Kidney capillary endothelial cell (primary cell): ENCODE measurements around the gene NPW.

Experiments
- DNase-seq: peaks from one replicate; pipeline ENCODE4 v3.0.0-alpha.2; 2018; ENCODE audit warnings: low spot score

NPW gene

DNA sequence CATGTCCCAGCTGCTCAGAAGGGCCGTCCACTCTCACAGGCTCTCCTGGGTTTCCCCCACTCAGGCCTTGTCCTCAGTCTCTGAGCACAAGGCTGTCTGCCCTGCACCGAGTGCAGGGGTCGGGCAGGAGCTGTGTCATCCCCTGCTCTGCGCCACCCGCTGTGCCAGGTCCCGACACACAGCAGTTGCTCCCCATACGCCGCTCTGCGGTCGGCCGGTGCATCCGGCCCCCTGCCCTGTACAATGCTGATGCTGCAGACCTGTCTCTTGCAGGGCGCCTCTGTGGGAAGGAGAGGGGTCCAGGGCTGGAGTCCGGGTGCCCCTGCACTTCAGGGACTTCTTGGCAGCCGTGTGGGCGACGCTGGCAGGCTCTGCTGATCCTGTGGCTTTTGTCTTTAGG lies 34.3 kb downstream of the NPW start:
- no peak for DNase-seq

- no peak for DNase-seq
Observed at GRCh38 chr16:2054543-2055245, 35.1 kb downstream of the NPW start.

DNA sequence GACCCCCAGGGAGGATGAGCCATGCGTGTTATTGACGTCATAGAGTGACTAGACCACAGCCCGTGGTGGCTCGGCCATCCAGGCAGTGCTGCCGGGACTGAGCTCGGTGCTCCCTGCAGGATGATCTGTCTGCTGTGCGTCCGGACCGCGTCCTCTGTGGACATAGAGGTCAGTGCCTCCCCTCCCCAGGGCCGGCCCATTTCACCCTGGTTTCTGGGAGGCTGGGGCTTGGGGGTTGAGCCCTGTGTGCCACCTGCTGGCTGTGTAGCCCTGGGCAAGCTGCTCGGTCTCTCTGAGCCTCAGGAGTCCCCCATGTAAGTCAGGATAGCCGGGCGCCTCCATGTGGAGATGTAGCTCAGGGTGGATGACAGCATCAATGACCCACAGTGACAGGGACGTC lies 36.5 kb downstream of the NPW start:
- no peak for DNase-seq

GRCh38 chr16:2056681-2057407 lies 37.3 kb downstream of the NPW start:
- DNase-seq: no peak

GRCh38 chr16:2057438-2057837 lies 37.9 kb downstream of the NPW start:
- no peak for DNase-seq

GRCh38 chr16:2058420-2058819 lies 38.8 kb downstream of the NPW start:
- no peak for DNase-seq

DNA sequence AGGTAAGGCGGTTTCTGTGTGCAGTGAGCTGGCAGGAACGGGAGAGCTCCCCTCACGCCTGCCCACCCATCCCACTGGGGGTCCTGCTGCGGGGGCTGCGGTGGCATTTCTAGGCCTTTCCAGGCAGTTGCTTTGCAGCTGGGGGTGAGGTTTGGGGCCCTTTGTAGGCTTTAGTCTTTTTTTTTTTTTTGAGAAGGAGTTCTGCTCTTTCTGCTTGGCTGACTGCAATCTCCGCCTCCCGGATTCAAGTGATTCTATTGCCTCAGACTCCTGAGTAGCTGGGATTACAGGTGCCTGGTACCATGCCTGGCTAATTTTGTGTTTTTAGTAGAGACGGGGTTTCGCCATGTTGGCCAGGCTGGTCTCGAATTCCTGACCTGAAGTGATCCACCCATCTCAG lies 39.3 kb downstream of the NPW start:
- no peak for DNase-seq

DNA sequence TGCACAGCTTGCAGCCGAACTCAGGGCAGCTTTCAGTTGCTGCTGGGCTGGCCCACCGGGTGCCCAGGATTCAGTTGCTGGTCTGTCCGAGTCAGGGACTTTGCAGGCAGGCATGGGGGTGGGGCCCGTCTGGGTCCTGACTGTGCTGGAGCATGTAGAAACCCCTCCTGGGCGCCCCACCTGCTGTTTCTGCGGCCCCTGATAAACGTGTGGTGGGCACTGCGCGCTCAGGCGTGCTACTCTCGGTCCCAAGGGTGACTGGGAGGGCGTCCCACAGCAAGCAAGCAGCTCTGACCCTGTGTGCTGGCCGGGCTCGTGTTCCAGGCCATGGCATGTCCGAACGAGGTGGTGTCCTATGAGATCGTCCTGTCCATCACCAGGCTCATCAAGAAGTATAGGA lies 40.8 kb downstream of the NPW start:
- no peak for DNase-seq

- no peak for DNase-seq
Observed at GRCh38 chr16:2061023-2061422, 41.4 kb downstream of the NPW start.

- no peak for DNase-seq
Observed at GRCh38 chr16:2061526-2061925, 41.9 kb downstream of the NPW start.

GRCh38 chr16:2062801-2063200 lies 43.2 kb downstream of the NPW start:
- DNase-seq: no peak

DNA sequence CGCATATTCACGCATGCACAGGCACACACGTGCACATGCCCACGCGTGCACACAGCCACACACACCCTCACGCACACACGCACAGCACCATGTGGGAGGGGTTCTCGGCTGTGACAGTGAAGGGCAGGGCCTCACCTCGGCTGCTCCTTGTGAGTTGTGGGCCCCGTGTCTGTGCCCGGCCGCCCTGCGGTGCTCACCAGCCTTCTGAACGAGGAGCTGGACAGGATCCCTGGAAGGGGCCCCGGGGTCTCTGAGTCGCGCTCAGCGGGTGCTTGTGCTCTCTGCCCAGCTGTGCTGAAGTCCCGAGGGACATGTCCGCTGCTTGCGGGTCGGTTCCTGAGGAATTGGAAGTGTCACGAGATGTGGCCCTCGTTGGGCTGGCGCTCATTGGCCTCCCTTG lies 44.3 kb downstream of the NPW start:
- no peak for DNase-seq

DNA sequence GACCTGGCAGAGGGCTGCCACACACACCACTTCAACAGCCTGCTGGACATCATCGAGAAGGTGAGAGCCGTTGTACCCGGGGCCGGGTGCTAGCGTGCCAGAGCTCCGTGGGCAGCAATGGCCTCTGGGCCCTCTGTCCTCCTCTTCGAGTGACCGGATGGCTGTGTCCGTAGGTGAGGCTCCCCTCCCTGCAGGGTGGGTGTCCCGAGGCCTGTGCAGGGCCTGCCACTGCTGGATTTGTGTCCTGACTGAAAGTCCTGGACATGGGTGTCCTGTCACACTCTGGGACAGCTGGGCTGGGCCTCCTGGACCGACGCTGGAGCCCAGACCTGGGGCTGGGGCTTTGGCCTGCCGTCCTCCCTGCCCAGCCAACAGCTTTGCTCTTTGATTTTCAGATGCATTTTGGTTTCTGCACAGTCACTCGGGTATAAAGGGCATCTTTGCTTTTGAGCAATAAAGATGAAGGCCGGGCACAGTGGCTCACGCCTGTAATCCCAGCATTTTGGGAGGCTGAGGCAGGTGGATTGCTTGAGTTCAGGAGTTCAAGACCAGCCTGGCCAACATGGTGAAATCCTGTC lies 44.9 kb downstream of the NPW start:
- no peak for DNase-seq

GRCh38 chr16:2066139-2066538 lies 46.6 kb downstream of the NPW start:
- no peak for DNase-seq
